B cell (primary cell): Measurements from ENCODE around the gene TKFC. TPM values are rescaled to one million over a fixed set of nuclear protein-coding genes. Genes with fewer than 3 reads are reported as not detected.
A peak's percentile ranks its signal among the peaks of the same experiment; 100 is the strongest.

Source experiments
- ATAC-seq: fragments of 200-7000 bp; cut with Tn5 transposase; one replicate; pipeline ENCODE4 v1.10.0; 2021; ENCODE audit warnings: low read depth, mild to moderate bottlenecking, moderate number of reproducible peaks, moderate library complexity
- CTCF ChIA-PET: fragments of 350-600 bp; sonication (Branson Sonifier 250); formaldehyde crosslinking; loops from one replicate; lab custom pipeline; 2021; ENCODE audit warnings: antibody characterized with exemption, inconsistent platforms; lab: Charles Lee
- POLR2A ChIA-PET: fragments of 350-600 bp; sonication (Branson Sonifier 250); formaldehyde crosslinking; loops from one replicate; lab custom pipeline; 2021; ENCODE audit warnings: antibody characterized with exemption; lab: Charles Lee
- DNase-seq: peaks from one replicate; pipeline ENCODE4 v3.0.0; 2013
- H2AFZ ChIP-seq: 2 replicates; pipeline ENCODE4 v1.6.1; 2012; ENCODE audit warnings: mild to moderate bottlenecking, low read depth, low read length; ENCODE audit not compliant: insufficient read depth, poor library complexity, severe bottlenecking
- H3K27ac ChIP-seq, 2 donors: 1 replicate in 1 of 2; 2 replicates in 1 of 2; pipeline ENCODE4 v1.5.1; 2012 to 2013; ENCODE audit warnings: low read length in 2 of 2, mild to moderate bottlenecking in 2 of 2, moderate library complexity in 1 of 2
- H3K27me3 ChIP-seq, 4 experiments: fragments of 200-600 bp in 1 of 4; sonication (generic) in 1 of 4; replicated peaks in 1 of 4; 1 replicate in 2 of 4; 2 replicates in 2 of 4; pipeline versions ENCODE4 v1.6.1 to v1.7.0; 2013 to 2016; ENCODE audit warnings: low read length in 3 of 4, mild to moderate bottlenecking in 2 of 4, mixed read lengths in 1 of 4, moderate library complexity in 1 of 4; ENCODE audit not compliant: insufficient read depth in 4 of 4, control insufficient read depth in 3 of 4; ENCODE audit errors: control extremely low read depth in 1 of 4
- H3K36me3 ChIP-seq, 2 experiments: replicated peaks in 1 of 2; 1 replicate in 1 of 2; 2 replicates in 1 of 2; pipeline versions ENCODE4 v1.6.1 to v1.7.1; 2013; ENCODE audit warnings: low read length in 1 of 2; ENCODE audit not compliant: insufficient read depth in 2 of 2, control insufficient read depth in 1 of 2; ENCODE audit errors: control extremely low read depth in 1 of 2, extremely low read depth in 1 of 2
- H3K4me1 ChIP-seq, 2 donors: fragments of 200-600 bp in 1 of 2; sonication (generic) in 1 of 2; 1 replicate in 1 of 2; 2 replicates in 1 of 2; pipeline versions ENCODE4 v1.5.1 to v1.6.1; 2013 to 2017; ENCODE audit warnings: low read length in 2 of 2; ENCODE audit not compliant: control insufficient read depth in 2 of 2, insufficient read depth in 2 of 2
- H3K4me2 ChIP-seq: replicated peaks from 2 replicates; pipeline ENCODE3; 2012; ENCODE audit warnings: mild to moderate bottlenecking, low read depth, low read length; ENCODE audit not compliant: poor library complexity, severe bottlenecking
- H3K4me3 ChIP-seq, 5 experiments: fragments of 200-600 bp in 1 of 5; sonication (generic) in 1 of 5; 1 replicate in 3 of 5; 2 replicates in 2 of 5; pipeline versions ENCODE4 v1.5.1 to v1.7.0; 2011 to 2016; ENCODE audit warnings: low read length in 4 of 5, mild to moderate bottlenecking in 4 of 5, low read depth in 2 of 5, control low read depth in 1 of 5, moderate library complexity in 1 of 5; ENCODE audit not compliant: insufficient read depth in 1 of 5; ENCODE audit errors: control extremely low read depth in 1 of 5, extremely low read depth in 1 of 5
- H3K79me2 ChIP-seq: fragments of 200-600 bp; sonication (generic); one replicate; pipeline ENCODE4 v1.6.0; 2016; ENCODE audit warnings: low read length; ENCODE audit not compliant: control insufficient read depth, insufficient read depth
- H3K9ac ChIP-seq: fragments of 200-600 bp; sonication (generic); 2 replicates; pipeline ENCODE4 v1.6.1; 2017; ENCODE audit warnings: mild to moderate bottlenecking, low read length, moderate library complexity
- H3K9me3 ChIP-seq, 3 donors: one replicate each; pipeline versions ENCODE4 v1.6.1 to v1.7.1; 2013; ENCODE audit warnings: low read length in 2 of 3; ENCODE audit not compliant: control insufficient read depth in 2 of 3, insufficient read depth in 1 of 3; ENCODE audit errors: control extremely low read depth in 1 of 3
- H4K20me1 ChIP-seq: 2 replicates; pipeline ENCODE4 v1.6.0; 2012; ENCODE audit warnings: mild to moderate bottlenecking, low read length; ENCODE audit not compliant: insufficient read depth, control insufficient read depth, poor library complexity, severe bottlenecking
- H3K27ac Mint-ChIP-seq: one replicate; pipeline ENCODE4 v1.8.0; 2021; ENCODE audit warnings: mixed read lengths
- H3K27me3 Mint-ChIP-seq: one replicate; pipeline ENCODE4 v1.8.0; 2021; ENCODE audit warnings: mixed read lengths
- H3K4me1 Mint-ChIP-seq: one replicate; pipeline ENCODE4 v1.8.0; 2021; ENCODE audit warnings: mixed read lengths
- H3K4me3 Mint-ChIP-seq: one replicate; pipeline ENCODE4 v1.8.0; 2021; ENCODE audit warnings: mixed read lengths
- H3K9me3 Mint-ChIP-seq: one replicate; pipeline ENCODE4 v1.8.0; 2022; ENCODE audit warnings: mixed read lengths; ENCODE audit not compliant: insufficient read depth
- CTCF ChIP-seq: fragments of 200-600 bp; IDR thresholded peaks from one replicate; pipeline ENCODE4 v1.8.0; 2022; ENCODE audit warnings: antibody characterized with exemption, mild to moderate bottlenecking
- EZH2 ChIP-seq: IDR thresholded peaks from 2 replicates; pipeline ENCODE4 v1.6.1; 2012; ENCODE audit warnings: borderline replicate concordance, low read depth, mild to moderate bottlenecking, moderate library complexity, low read length; ENCODE audit not compliant: insufficient read depth, poor library complexity, severe bottlenecking
- WGBS: methylation state at CpG from one replicate; pipeline ENCODE4 v1.1.5; 2013; ENCODE audit warnings: missing lambda C conversion rate; ENCODE audit not compliant: insufficient coverage; 5-methylcytosine and 5-hydroxymethylcytosine counted together
- intact Hi-C: fragments of 100-400 bp; cut with micrococcal nuclease; formaldehyde crosslinking; loops from one replicate; pipeline ENCODE4 v1.10.0; 2022
- polyA plus RNA-seq: library from polyadenylated mRNA; depleted of rRNA; stranded (reverse); fragments of >200 nt; gene quantifications from 2 replicates; pipeline ENCODE4 v1.2.3, GENCODE V29; 2012
- total RNA-seq, 2 donors: library from RNA; stranded (reverse); fragments of 120-200 nt in 1 of 2; gene quantifications; 1 replicate in 1 of 2; 2 replicates in 1 of 2; pipeline versions ENCODE4 v1.2.3 to v1.2.4, GENCODE V29; 2013 to 2022

Gene TKFC
- total and polyA plus RNA-seq, 2 donors (not counting 1 experiment from before 2014, with no cell fraction given) = 82.3 to 86.3 TPM

GRCh38 chr11:61295596-61295926 is 37.5 kb upstream of the TKFC start:
- H3K79me2 ChIP-seq = no peaks in the 10 kb centered on the region
- no peaks in the 10 kb centered on the region for H3K27me3 ChIP-seq
- H3K9me3 Mint-ChIP-seq = no peaks in the 10 kb centered on the region
- no peak for TF ChIP-seq CTCF
- TF ChIP-seq EZH2 = no peak
- peaks cover 0 to 15% of the 10 kb centered on the region in 2 experiments for H3K36me3 ChIP-seq
- H3K4me3 Mint-ChIP-seq = no peak overlapping the region
- whole genome bisulfite sequencing = 38% methylated on average over 10 of the region's 12 CpGs
- no peaks in the 10 kb centered on the region for H4K20me1 ChIP-seq
- no peaks in the 10 kb centered on the region for H3K9me3 ChIP-seq
- ChIA-PET POLR2A (no interaction called here), CTCF (interaction anchor here (1.7 kb wide), 1 partner anchor 464 kb away, joined by 6 read pairs; no protein-coding TSS in a partner anchor)
- no peak overlapping the region for H3K27ac ChIP-seq
- peaks cover 14% of the 10 kb centered on the region for H3K4me1 Mint-ChIP-seq
- no peak for DNase-seq
- H2AFZ ChIP-seq = peak overlapping the region; percentile 84
- H3K27me3 Mint-ChIP-seq = no peaks in the 10 kb centered on the region
- H3K9ac ChIP-seq = peak overlapping the region; percentile 68
- peak overlapping the region; percentile 99 for H3K4me2 ChIP-seq
- H3K27ac Mint-ChIP-seq = no peak overlapping the region
- peak overlapping the region in 4 of 5 experiments; percentile 37 to 74 (median 56) for H3K4me3 ChIP-seq
- no peak for ATAC-seq
- H3K4me1 ChIP-seq = peaks cover 8 to 21% of the 10 kb centered on the region in 2 donors
- intact Hi-C loops = no loop called here

GRCh38 chr11:61297341-61297740 is 35.7 kb upstream of the TKFC start:
- H3K36me3 ChIP-seq = peaks cover 0 to 32% of the 10 kb centered on the region in 2 experiments
- no peak for ATAC-seq

More at GRCh38 chr11:61297341-61297740, 35.7 kb upstream of the TKFC start:
- TF ChIP-seq CTCF = no peak
- TF ChIP-seq EZH2 = no peak
- no peaks in the 10 kb centered on the region for H3K9me3 ChIP-seq
- H3K4me3 ChIP-seq = no peak overlapping the region
- H3K27me3 ChIP-seq = no peaks in the 10 kb centered on the region
- H3K4me1 Mint-ChIP-seq = peaks cover 14% of the 10 kb centered on the region
- H3K4me3 Mint-ChIP-seq = peak overlapping the region; percentile 32
- H3K79me2 ChIP-seq = no peaks in the 10 kb centered on the region
- ChIA-PET CTCF (no interaction called here), POLR2A (no interaction called here)
- no peak overlapping the region for H3K4me2 ChIP-seq
- H3K27me3 Mint-ChIP-seq = no peaks in the 10 kb centered on the region
- no peaks in the 10 kb centered on the region for H3K9me3 Mint-ChIP-seq
- no peak overlapping the region for H3K27ac ChIP-seq
- H3K9ac ChIP-seq = no peak overlapping the region
- H4K20me1 ChIP-seq = no peaks in the 10 kb centered on the region
- no peak overlapping the region for H3K27ac Mint-ChIP-seq
- no peak for DNase-seq
- H3K4me1 ChIP-seq = peaks cover 8 to 21% of the 10 kb centered on the region in 2 donors
- WGBS = 40% methylated on average over 1 of the region's 1 CpG
- H2AFZ ChIP-seq = no peak overlapping the region
- intact Hi-C loops = no loop called here
